Fibroblast of lung (primary cell): ENCODE measurements around the gene PGA3.
"Not testable (repeated sequence)": the region's sequence is repeated elsewhere in the genome, so short reads cannot be mapped to it uniquely, and the experiment has no call there.

Experiments
- CTCF ChIP-seq, 2 donors: IDR thresholded peaks in 1 of 2; conservative IDR thresholded peaks in 1 of 2; 1 replicate in 1 of 2; 2 replicates in 1 of 2; pipeline ENCODE4 v1.5.1; 2011 to 2012; ENCODE audit warnings: low read length in 2 of 2, control low read depth in 1 of 2, inconsistent platforms in 1 of 2, low read depth in 1 of 2, mild to moderate bottlenecking in 1 of 2
- EZH2 ChIP-seq: IDR thresholded peaks from 2 replicates; pipeline ENCODE4 v1.5.1; 2012; ENCODE audit warnings: low read length, control low read depth, mild to moderate bottlenecking; ENCODE audit errors: missing control alignments

- TF ChIP-seq EZH2; CTCF (conservative IDR thresholded peaks at IDR 0.05 in 1 of 2, IDR thresholded peaks at IDR 0.05 in 1 of 2; ENCODE audit: low read depth in 1 of 2, low read length in 2 of 2): not testable (repeated sequence)
These were observed 33.8 kb downstream of the PGA3 start for GRCh38 chr11:61237130-61237529.
